Upper lobe of left lung (tissue), 6 donors: Measurements from ENCODE around the gene SDK1. TPM values are rescaled to one million over a fixed set of nuclear protein-coding genes. Genes with fewer than 3 reads are reported as not detected.
A peak's percentile ranks its signal among the peaks of the same experiment; 100 is the strongest.

Experiments used
- ATAC-seq, 2 donors: fragments of 200-7000 bp; cut with Tn5 transposase; one replicate each; pipeline ENCODE4 v1.9.1; 2022; ENCODE audit warnings: mild to moderate bottlenecking in 2 of 2, moderate library complexity in 2 of 2; ENCODE audit not compliant: low FRiP score in 2 of 2
- DNase-seq, 2 donors: peaks; one replicate each; pipeline ENCODE4 v3.0.0-alpha.2; 2019 to 2020
- H3K27ac ChIP-seq, 4 donors: fragments of 200-600 bp; sonication (generic); one replicate each; pipeline ENCODE4 v1.5.1; 2016 to 2019
- H3K27me3 ChIP-seq, 4 donors: fragments of 200-600 bp; sonication (generic); one replicate each; pipeline ENCODE4 v1.5.1; 2017 to 2019
- H3K36me3 ChIP-seq, 4 donors: fragments of 200-600 bp; sonication (generic); one replicate each; pipeline ENCODE4 v1.5.1; 2016 to 2019
- H3K4me1 ChIP-seq, 4 donors: fragments of 200-600 bp; sonication (generic); one replicate each; pipeline ENCODE4 v1.5.1; 2018 to 2019
- H3K4me3 ChIP-seq, 4 donors: fragments of 200-600 bp; sonication (generic); one replicate each; pipeline ENCODE4 v1.5.1; 2017 to 2019; ENCODE audit warnings: mild to moderate bottlenecking in 2 of 4, moderate library complexity in 1 of 4
- H3K9me3 ChIP-seq, 4 donors: fragments of 200-600 bp; sonication (generic); one replicate each; pipeline ENCODE4 v1.5.1; 2018 to 2019
- CTCF ChIP-seq, 6 experiments: fragments of 450-650 bp in 4 of 6; fragments of 200-600 bp in 2 of 6; sonication (generic) in 2 of 6; IDR thresholded peaks; one replicate each; pipeline ENCODE4 v1.5.1; 2016 to 2019; ENCODE audit warnings: antibody characterized with exemption in 6 of 6
- EP300 ChIP-seq, 4 donors: sonication (generic); formaldehyde crosslinking; IDR thresholded peaks; one replicate each; pipeline ENCODE4 v1.5.1; 2017; ENCODE audit warnings: antibody characterized with exemption in 4 of 4, control low read depth in 2 of 4
- POLR2A ChIP-seq, 4 donors: fragments of 450-650 bp; IDR thresholded peaks; one replicate each; pipeline ENCODE4 v1.5.1; 2016 to 2017; ENCODE audit warnings: antibody characterized with exemption in 4 of 4, mild to moderate bottlenecking in 2 of 4
- POLR2AphosphoS5 ChIP-seq, 2 donors: sonication (generic); formaldehyde crosslinking; IDR thresholded peaks; one replicate each; pipeline ENCODE4 v1.5.1; 2017; ENCODE audit warnings: antibody characterized with exemption in 2 of 2
- WGBS, 2 donors: methylation state at CpG; one replicate each; pipeline ENCODE4 v1.1.5; 2017 to 2018; 5-methylcytosine and 5-hydroxymethylcytosine counted together
- total RNA-seq, 6 donors: library from RNA; depleted of rRNA in 4 of 6; stranded (reverse); fragments of >200 nt in 4 of 6; gene quantifications; one replicate each; pipeline versions ENCODE4 v1.1.0 to v1.2.1, GENCODE V29; 2016 to 2021
- donor health status: DM: no; HTN: no; CAD: no; lungs with moderate emphysema.
- donor health status: DM: no; HTN: yes; CAD: no; lungs with severe emphysema.

Gene SDK1
- total RNA-seq, 6 donors from 2014 or later: 9.3 to 90.1 (median 11.8) TPM

- Histone ChIP-seq H3K27ac (no peak overlapping the region), H3K36me3 (no peaks in the 10 kb centered on the region), H3K27me3 (no peaks in the 10 kb centered on the region), H3K4me1 (no peaks in the 10 kb centered on the region), H3K9me3 (no peaks in the 10 kb centered on the region), H3K4me3 (no peak overlapping the region)
- DNase-seq (peak in 1 of 2 donors; percentile 61), ATAC-seq (no peak)
- 73 to 82% methylated on average over 11 of the region's 11 CpGs for WGBS, 2 donors
- TF ChIP-seq EP300 (IDR thresholded peaks at IDR 0.05) (no peak), POLR2A (IDR thresholded peaks at IDR 0.05) (no peak), CTCF (IDR thresholded peaks at IDR 0.05) (no peak), POLR2AphosphoS5 (IDR thresholded peaks at IDR 0.05) (no peak)
Observed at GRCh38 chr7:4006687-4007086, 705.6 kb downstream of the SDK1 start.

GRCh38 chr7:4009211-4010060, 708.4 kb downstream of the SDK1 start:
- Histone ChIP-seq H3K4me3 (no peak overlapping the region), H3K27ac (no peak overlapping the region), H3K9me3 (no peaks in the 10 kb centered on the region), H3K4me1 (peaks cover 0 to 7% (median 2%) of the 10 kb centered on the region in 4 donors), H3K36me3 (no peaks in the 10 kb centered on the region), H3K27me3 (no peaks in the 10 kb centered on the region)
- ATAC-seq (no peak), DNase-seq (no peak)
- TF ChIP-seq POLR2A (IDR thresholded peaks at IDR 0.05): no peak
- TF ChIP-seq EP300 (IDR thresholded peaks at IDR 0.05): no peak
- no peak for TF ChIP-seq POLR2AphosphoS5 (IDR thresholded peaks at IDR 0.05)
- TF ChIP-seq CTCF (IDR thresholded peaks at IDR 0.05): no peak
- WGBS, 2 donors: 82 to 88% methylated on average over 9 to 16 of the region's 16 CpGs

- peaks cover 0 to 7% (median 2%) of the 10 kb centered on the region in 4 donors for H3K4me1 ChIP-seq
- no peaks in the 10 kb centered on the region for H3K36me3 ChIP-seq
- H3K4me3 ChIP-seq: no peak overlapping the region
- no peak overlapping the region for H3K27ac ChIP-seq
- no peak for TF ChIP-seq POLR2A (IDR thresholded peaks at IDR 0.05)
- no peak for TF ChIP-seq POLR2AphosphoS5 (IDR thresholded peaks at IDR 0.05)
- TF ChIP-seq EP300 (IDR thresholded peaks at IDR 0.05): no peak
- TF ChIP-seq CTCF (IDR thresholded peaks at IDR 0.05): no peak
- 86 to 91% methylated on average over 13 of the region's 13 CpGs for WGBS, 2 donors
- no peak for DNase-seq
- H3K9me3 ChIP-seq: no peaks in the 10 kb centered on the region
- no peak for ATAC-seq
- no peaks in the 10 kb centered on the region for H3K27me3 ChIP-seq
Observed at GRCh38 chr7:4010061-4010605, 709.1 kb downstream of the SDK1 start.

GRCh38 chr7:4010923-4011656, 710.0 kb downstream of the SDK1 start:
- Histone ChIP-seq H3K36me3 (no peaks in the 10 kb centered on the region), H3K27me3 (no peaks in the 10 kb centered on the region), H3K4me1 (peaks cover 0 to 7% (median 2%) of the 10 kb centered on the region in 4 donors), H3K9me3 (no peaks in the 10 kb centered on the region), H3K27ac (no peak overlapping the region), H3K4me3 (no peak overlapping the region)
- ATAC-seq: no peak
- peak in 1 of 2 donors; percentile 40 for DNase-seq
- no peak for TF ChIP-seq POLR2A (IDR thresholded peaks at IDR 0.05)
- no peak for TF ChIP-seq EP300 (IDR thresholded peaks at IDR 0.05)
- no peak for TF ChIP-seq POLR2AphosphoS5 (IDR thresholded peaks at IDR 0.05)
- no peak for TF ChIP-seq CTCF (IDR thresholded peaks at IDR 0.05)
- WGBS, 2 donors: 79 to 88% methylated on average over 30 of the region's 30 CpGs
